Activated CD8-positive, alpha-beta memory T cell treated with anti-CD3 and anti-CD28 coated beads, Interleukin-2, amount 50 U/mL, for 1 hour (primary cell): ENCODE data around the gene INSR.
"Not testable (repeated sequence)": the region's sequence is repeated elsewhere in the genome, so short reads cannot be mapped to it uniquely, and the experiment has no call there.

ENCODE experiments used
- DNase-seq: peaks from one replicate; pipeline ENCODE4 v3.0.0-alpha.2; 2020; ENCODE audit errors: extremely low read depth

INSR gene

GRCh38 chr19:7293762-7294557, at the start of gene INSR:
INSR (minus strand) TSS chr19:7294414; CDS start chr19:7293891, 523 bp downstream.
- no peak for DNase-seq

- no peak for DNase-seq
Measured at GRCh38 chr19:7342143-7342542, 47.9 kb upstream of the INSR start.

GRCh38 chr19:7340959-7341837, 47.0 kb upstream of the INSR start:
- DNase-seq: no peak

- no peak for DNase-seq
Measured at GRCh38 chr19:7337380-7338194, 43.4 kb upstream of the INSR start.

GRCh38 chr19:7336321-7336973, 42.2 kb upstream of the INSR start:
- DNase-seq: no peak

- no peak for DNase-seq
Measured at GRCh38 chr19:7333198-7334118, 39.2 kb upstream of the INSR start.

GRCh38 chr19:7331446-7331845, 37.2 kb upstream of the INSR start:
- DNase-seq: no peak

- no peak for DNase-seq
Measured at GRCh38 chr19:7328647-7329046, 34.4 kb upstream of the INSR start.

GRCh38 chr19:7327802-7328201, 33.6 kb upstream of the INSR start:
- DNase-seq: no peak

GRCh38 chr19:7326105-7326877, 32.1 kb upstream of the INSR start:
- DNase-seq: no peak

- DNase-seq: no peak
Measured at GRCh38 chr19:7318176-7318575, 24.0 kb upstream of the INSR start.

GRCh38 chr19:7312816-7313215, 18.6 kb upstream of the INSR start:
- no peak for DNase-seq

- DNase-seq: no peak
Measured at GRCh38 chr19:7311911-7312310, 17.7 kb upstream of the INSR start.

GRCh38 chr19:7308327-7308726, 14.1 kb upstream of the INSR start:
- DNase-seq: not testable (repeated sequence)

GRCh38 chr19:7307590-7308218, 13.5 kb upstream of the INSR start:
- no peak for DNase-seq

GRCh38 chr19:7304200-7304599, 10.0 kb upstream of the INSR start:
- no peak for DNase-seq

GRCh38 chr19:7303470-7303869, 9.3 kb upstream of the INSR start:
- DNase-seq: no peak

- no peak for DNase-seq
Measured at GRCh38 chr19:7301525-7301924, 7.3 kb upstream of the INSR start.

- no peak for DNase-seq
Measured at GRCh38 chr19:7297742-7298141, 3.5 kb upstream of the INSR start.
